ENCODE data around the gene SEC61G. TPM values are rescaled to one million over a fixed set of nuclear protein-coding genes. Genes with fewer than 3 reads are reported as not detected.

Gene SEC61G
- total and polyA plus RNA-seq, 2 of the 4 experiments (the other 2 are of a cell fraction) = 387 to 685 TPM

- Histone ChIP-seq H3K4me1 (ENCODE audit: control insufficient read depth, insufficient read depth, low read length) (no peaks in the 10 kb centered on the region), H3K56ac (ENCODE audit: extremely low read depth, insufficient read depth, low read length) (no peak overlapping the region), H3K9me3 (ENCODE audit: control insufficient read depth, insufficient read depth, low read length) (no peaks in the 10 kb centered on the region), H3K18ac (ENCODE audit: low read depth, low read length) (no peak overlapping the region), H3K27ac (ENCODE audit: insufficient read depth, low read length) (no peak overlapping the region), H3K9ac (ENCODE audit: low read depth, low read length) (no peak overlapping the region), H2AK9ac (replicated peaks; ENCODE audit: low read depth, low read length, poor library complexity) (no peak overlapping the region), H3K4me3 (ENCODE audit: insufficient read depth, low read depth, low read length) (no peak overlapping the region), H2AK5ac (ENCODE audit: low read depth, low read length) (no peak overlapping the region), H3K14ac (replicated peaks; ENCODE audit: low read depth, low read length) (no peak overlapping the region), H3K23ac (ENCODE audit: low read depth, low read length) (no peak overlapping the region), H3K27me3 (ENCODE audit: control insufficient read depth, insufficient read depth, low read length) (no peaks in the 10 kb centered on the region), H2BK15ac (ENCODE audit: low read depth, low read length) (no peak overlapping the region), H3K4me2 (ENCODE audit: low read depth, low read length) (no peak overlapping the region), H4K5ac (ENCODE audit: low read depth, low read length) (no peak overlapping the region), H4K20me1 (ENCODE audit: insufficient read depth, low read length) (no peaks in the 10 kb centered on the region), H4K8ac (ENCODE audit: low read depth in 2 of 2, low read length in 2 of 2) (no peak overlapping the region), H2AFZ (replicated peaks; ENCODE audit: low read length, poor library complexity) (no peak overlapping the region), H3K4ac (ENCODE audit: low read depth, low read length) (no peak overlapping the region), H3K79me1 (ENCODE audit: low read depth in 1 of 2, low read length in 2 of 2) (no peaks in the 10 kb centered on the region), H4K91ac (ENCODE audit: insufficient read depth, low read depth, low read length) (no peak overlapping the region), H3K36me3 (ENCODE audit: control insufficient read depth, insufficient read depth, low read length) (no peaks in the 10 kb centered on the region), H2BK5ac (ENCODE audit: low read depth, low read length, poor library complexity, severe bottlenecking) (no peak overlapping the region), H3K9me1 (ENCODE audit: insufficient read depth, low read length) (no peaks in the 10 kb centered on the region), H2BK120ac (ENCODE audit: low read depth, low read length) (no peak overlapping the region), H2BK20ac (ENCODE audit: low read depth, low read length) (no peak overlapping the region)
- intact Hi-C loops (cut with micrococcal nuclease) = no loop called here
- TF ChIP-seq MAFK (IDR thresholded peaks at IDR 0.05; ENCODE audit: low read depth, low read length) = no peak
- no peak for TF ChIP-seq RFX5 (IDR thresholded peaks at IDR 0.05; ENCODE audit: low read depth, low read length)
- no peak for TF ChIP-seq CHD1 (IDR thresholded peaks at IDR 0.05; ENCODE audit: low read depth, low read length)
- TF ChIP-seq MXI1 (IDR thresholded peaks at IDR 0.05; ENCODE audit: borderline replicate concordance, low read depth, low read length) = no peak
- TF ChIP-seq SMC3 (IDR thresholded peaks at IDR 0.05; ENCODE audit: low read depth, low read length) = no peak
- no peak for TF ChIP-seq ELK1 (IDR thresholded peaks at IDR 0.05; ENCODE audit: borderline replicate concordance, low read depth, low read length)
- no peak for TF ChIP-seq POLR2A (IDR thresholded peaks at IDR 0.05; ENCODE audit: low read depth, low read length)
- TF ChIP-seq BHLHE40 (IDR thresholded peaks at IDR 0.05; ENCODE audit: low read depth, low read length) = no peak
- no peak for TF ChIP-seq RAD21 (IDR thresholded peaks at IDR 0.05; ENCODE audit: low read length)
- no CpG with 5 or more reads among the region's 9 CpGs for WGBS, 2 experiments (ENCODE audit: extremely low coverage in 2 of 2, insufficient read length in 1 of 2)
- ChIA-PET CTCF (no interaction called here), POLR2A (ENCODE audit: unreplicated experiment) (no interaction called here)
- BruUV-seq (replicated peaks) = no TSS peak
- dilution Hi-C loops (cut with HindIII; ENCODE audit: low sequenced_read_pairs, unreplicated experiment) = no loop called here
- DNase-seq (no peak), ATAC-seq (ENCODE audit: low read depth) (no peak)
- in situ Hi-C loops (cut with MboI; ENCODE audit: low sequenced_read_pairs) = no loop called here
Measured at GRCh38 chr7:54722026-54722425, 37.0 kb downstream of the SEC61G start.

Data from IMR-90 (cell line).